ENCODE measurements around the gene CNTFR. TPM values are rescaled to one million over a fixed set of nuclear protein-coding genes. Genes with fewer than 3 reads are reported as not detected.

The CNTFR gene
- total RNA-seq, 1 donor from 2014 or later, result 23.2 TPM

DNA sequence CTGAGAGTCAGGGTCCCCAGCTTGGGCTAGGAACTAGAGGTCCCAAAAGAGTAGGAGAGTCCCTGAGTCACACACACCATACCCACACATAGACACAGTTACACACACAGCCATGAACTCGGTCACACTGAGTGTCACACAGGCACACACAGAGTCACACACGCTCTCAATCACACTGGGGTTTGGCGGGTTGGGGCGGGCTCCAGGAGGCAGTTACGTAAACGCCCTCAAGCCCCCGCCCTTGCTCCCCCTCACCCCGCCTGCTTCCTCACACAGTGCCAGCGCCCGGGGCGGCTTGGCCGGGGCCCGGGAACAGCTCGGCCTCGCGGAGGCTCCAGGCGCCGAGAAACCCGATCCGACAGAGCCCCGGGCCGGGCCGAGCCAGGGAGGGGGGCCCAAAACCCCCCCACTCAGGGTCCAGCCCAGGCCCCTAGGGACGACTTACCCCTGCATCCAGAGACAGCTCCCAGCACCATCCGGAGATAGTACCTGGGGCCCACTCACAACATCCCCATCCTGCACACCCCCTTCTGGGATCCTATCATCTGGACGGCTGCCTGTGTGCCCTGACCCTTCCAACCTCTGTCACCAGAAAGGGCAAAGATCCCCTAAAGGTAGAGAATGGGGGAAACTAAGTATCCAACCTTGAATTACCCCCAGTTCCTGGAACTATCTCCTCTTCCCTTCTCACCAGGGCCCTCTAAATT is 3.5 kb upstream of the CNTFR start:
- ATAC-seq (peak; percentile 77), DNase-seq (ENCODE audit: low spot score) (peak; percentile 86)
- intact Hi-C loops (cut with DNase I), result loop anchor here (5.0 kb wide), 2 partner anchors 46 to 91 kb away; no protein-coding TSS in a partner anchor

DNA sequence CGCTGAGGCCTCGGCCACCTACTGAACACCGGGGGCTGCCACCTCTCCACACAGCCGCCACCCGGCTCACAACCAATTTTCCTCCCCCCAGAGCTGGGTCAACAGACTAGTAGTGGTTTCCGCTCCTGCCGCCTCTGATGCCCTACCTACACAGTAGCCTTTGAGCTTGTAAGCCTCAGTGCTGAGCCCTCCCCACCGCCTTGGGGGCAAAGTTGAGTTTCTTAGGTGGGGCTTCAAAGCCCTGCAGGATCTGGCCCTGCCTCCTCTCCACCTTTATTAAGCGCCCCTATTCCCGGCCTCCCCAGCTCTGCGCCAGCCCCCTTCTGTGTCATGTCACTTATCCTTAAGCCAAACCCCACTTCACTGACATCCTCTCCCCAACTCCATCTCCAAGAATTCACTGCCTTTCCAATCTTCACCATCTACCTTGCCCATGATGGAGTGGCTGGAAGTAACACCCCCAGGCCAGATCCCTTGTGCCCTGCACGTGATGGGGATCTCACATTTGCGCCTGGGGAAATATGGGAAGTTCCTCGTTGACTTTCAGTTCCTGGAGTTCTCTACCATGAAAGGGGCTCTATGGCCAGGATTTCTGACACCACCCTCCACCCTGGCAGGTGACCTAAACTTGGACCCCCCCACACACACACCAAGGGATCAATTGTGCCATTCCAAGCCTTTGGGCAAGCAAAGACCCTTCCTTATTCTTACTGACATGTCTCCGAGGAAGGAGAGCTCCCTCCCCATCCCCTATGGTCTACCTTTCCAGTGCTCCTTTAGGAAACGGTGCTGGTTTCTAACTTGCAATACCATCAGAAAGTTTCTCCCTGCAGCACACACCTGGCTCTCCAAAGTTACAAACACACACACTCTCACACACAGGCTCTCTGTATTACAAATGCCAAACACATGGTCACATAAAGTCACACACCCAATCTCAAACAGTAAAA is 2.7 kb upstream of the CNTFR start:
- intact Hi-C loops (cut with DNase I), result loop anchor here (5.0 kb wide), 2 partner anchors 45 to 90 kb away; no protein-coding TSS in a partner anchor
- ATAC-seq (no peak), DNase-seq (ENCODE audit: low spot score) (no peak)

GRCh38 chr9:34591248-34591916 is 1.9 kb upstream of the CNTFR start:
- ATAC-seq (peak; percentile 88), DNase-seq (ENCODE audit: low spot score) (peak; percentile 95)
- intact Hi-C loops (cut with DNase I), result loop anchor here (5.0 kb wide), 2 partner anchors 44 to 89 kb away; no protein-coding TSS in a partner anchor

- intact Hi-C loops (cut with DNase I), result loop anchor here (5.0 kb wide), 2 partner anchors 43 to 88 kb away; no protein-coding TSS in a partner anchor
- ATAC-seq (peak; percentile 54), DNase-seq (ENCODE audit: low spot score) (no peak)
These were observed 1.1 kb upstream of the CNTFR start for GRCh38 chr9:34590381-34591247.

DNA sequence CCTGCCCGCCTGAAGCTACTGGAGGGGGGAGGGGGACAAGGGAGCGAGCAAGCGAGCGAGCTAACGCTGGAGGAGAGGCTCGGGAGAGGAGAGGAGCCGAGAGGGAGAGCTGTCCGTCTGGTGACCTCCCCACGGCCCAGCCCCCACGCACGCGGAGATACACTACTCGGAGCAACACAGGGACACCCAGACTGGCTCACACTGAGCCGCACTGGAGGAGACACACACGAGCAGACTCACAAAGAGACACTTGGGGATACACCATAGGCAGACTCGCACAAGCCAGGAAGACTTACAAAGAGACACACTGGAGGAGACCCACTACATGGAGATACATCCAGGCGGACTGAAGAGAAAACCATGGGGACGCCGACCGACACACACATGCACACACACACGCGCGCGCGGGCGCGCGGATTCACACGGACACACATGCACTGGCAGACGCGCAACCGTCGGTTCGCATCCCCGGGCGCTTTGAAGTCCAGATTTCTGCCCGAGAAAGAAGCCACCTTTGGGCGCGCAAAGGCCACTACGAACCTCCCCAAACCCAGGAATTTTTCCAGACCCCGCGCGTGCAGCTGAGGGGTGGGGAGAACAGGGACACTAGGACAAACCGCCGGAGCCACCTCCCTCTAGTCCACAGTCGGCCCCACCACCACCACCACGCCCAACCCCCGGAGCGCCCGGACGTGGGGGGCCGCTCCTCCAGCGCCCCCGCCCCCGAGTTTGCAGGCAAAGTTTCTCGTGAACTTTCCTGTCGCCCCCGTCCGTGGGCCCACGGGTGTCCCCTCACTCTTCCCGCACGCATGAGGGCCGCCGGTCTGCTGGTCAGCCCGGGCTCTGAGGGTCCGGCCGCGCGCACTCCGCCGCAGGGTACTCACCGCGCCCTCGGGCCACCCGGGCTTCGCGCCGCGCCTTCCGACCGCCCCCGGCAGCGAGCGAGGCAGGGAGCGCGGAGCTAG is 571 bp downstream of the CNTFR start:
- intact Hi-C loops (cut with DNase I), result loop anchor here (5.0 kb wide), 1 partner anchor 182 kb away; no protein-coding TSS in a partner anchor
- ATAC-seq (no peak), DNase-seq (ENCODE audit: low spot score) (no peak)

DNA sequence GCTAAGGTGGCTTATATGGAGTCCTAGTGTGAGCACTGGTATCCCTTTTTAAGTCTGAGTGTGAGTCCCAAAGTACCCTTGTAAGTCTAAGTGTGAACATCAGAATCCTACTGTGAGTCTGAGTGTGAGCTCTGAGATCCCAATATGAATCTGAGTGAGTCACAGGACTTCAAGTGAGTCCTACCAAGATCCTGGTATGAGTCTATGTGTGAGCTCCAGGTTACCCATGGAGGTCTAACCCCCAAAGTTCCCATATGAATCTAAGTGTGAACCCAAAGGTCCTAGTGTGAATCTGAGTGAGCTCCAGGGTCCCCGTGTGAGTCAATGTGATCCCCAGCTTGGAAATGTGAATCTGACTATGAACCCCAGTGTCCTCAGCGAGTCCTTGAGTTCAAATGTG is 2.3 kb downstream of the CNTFR start:
- no peak for ATAC-seq
- no peak for DNase-seq (ENCODE audit: low spot score)
- intact Hi-C loops (cut with DNase I), result loop anchor here (5.0 kb wide), 1 partner anchor 180 kb away; no protein-coding TSS in a partner anchor

DNA sequence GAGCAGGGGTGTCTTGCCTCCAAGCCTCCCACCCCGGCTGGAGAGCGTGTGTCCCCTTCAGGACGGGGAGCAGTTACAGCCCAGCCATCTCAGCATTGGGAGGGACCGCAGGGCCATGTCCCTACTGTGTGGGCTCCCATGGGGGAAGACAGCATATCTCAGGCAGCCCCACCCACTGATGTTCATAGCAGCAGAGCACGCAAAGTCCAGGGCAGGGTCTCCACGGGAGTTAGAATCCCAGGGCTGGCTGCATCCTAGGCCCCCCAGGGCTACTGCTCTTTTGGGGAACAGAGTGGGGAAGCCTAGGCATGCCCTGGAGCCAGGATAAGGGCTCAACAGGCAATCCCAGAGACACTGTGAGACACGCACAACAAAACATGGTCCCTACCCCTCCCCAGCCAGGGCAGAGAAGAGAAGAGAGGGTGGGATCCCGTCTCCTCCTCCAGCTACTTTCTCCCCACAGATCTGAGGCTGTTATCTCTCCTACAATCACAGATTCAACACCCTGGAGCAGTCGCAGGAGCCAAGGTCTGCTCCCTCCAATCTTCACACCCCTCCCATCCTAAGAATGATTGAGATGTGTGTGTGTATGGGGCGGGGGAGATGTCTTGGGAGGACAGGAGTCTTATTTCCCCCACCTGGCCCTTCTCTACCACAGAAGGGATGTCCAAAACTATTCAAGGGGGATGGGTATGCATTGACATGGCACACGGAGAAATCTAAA is 3.4 kb downstream of the CNTFR start:
- ATAC-seq (no peak), DNase-seq (ENCODE audit: low spot score) (no peak)
- intact Hi-C loops (cut with DNase I), result loop anchor here (5.0 kb wide), 1 partner anchor 179 kb away; no protein-coding TSS in a partner anchor

- intact Hi-C loops (cut with DNase I), result loop anchor here (5.0 kb wide), 1 partner anchor 178 kb away; no protein-coding TSS in a partner anchor
- DNase-seq (ENCODE audit: low spot score) (no peak), ATAC-seq (no peak)
These were observed 4.6 kb downstream of the CNTFR start for GRCh38 chr9:34584970-34585369.

- DNase-seq (ENCODE audit: low spot score) (no peak), ATAC-seq (no peak)
- intact Hi-C loops (cut with DNase I), result no loop called here
These were observed 6.7 kb downstream of the CNTFR start for GRCh38 chr9:34582787-34583186.

DNA sequence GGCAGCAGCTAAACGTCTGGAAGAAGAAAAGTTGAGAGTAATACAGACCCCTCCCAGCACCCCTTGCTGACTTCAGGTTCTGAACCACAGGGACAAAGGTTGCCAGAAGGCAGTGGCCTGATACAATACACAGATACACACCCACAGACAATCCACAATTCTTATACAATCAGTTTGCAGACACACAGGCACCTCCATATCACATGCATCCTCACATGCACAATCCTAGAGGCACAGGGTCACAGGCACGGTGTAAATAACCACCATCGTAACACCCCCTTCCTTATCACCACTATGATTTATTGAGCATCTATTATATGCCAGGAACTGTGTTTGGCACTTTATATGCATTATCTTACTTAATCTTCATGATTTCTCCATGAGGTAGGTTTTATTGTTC is 8.2 kb downstream of the CNTFR start:
- no peak for ATAC-seq
- intact Hi-C loops (cut with DNase I), result no loop called here
- no peak for DNase-seq (ENCODE audit: low spot score)

GRCh38 chr9:34580358-34580757 is 9.2 kb downstream of the CNTFR start:
- DNase-seq (ENCODE audit: low spot score), result no peak
- no peak for ATAC-seq
- intact Hi-C loops (cut with DNase I), result no loop called here

- DNase-seq (ENCODE audit: low spot score) (no peak), ATAC-seq (no peak)
- intact Hi-C loops (cut with DNase I), result no loop called here
These were observed 9.7 kb downstream of the CNTFR start for GRCh38 chr9:34579808-34580163.

GRCh38 chr9:34579104-34579807 is 10.3 kb downstream of the CNTFR start:
- ATAC-seq, result no peak
- intact Hi-C loops (cut with DNase I), result no loop called here
- DNase-seq (ENCODE audit: low spot score), result peak; percentile 60

GRCh38 chr9:34578241-34579103 is 11.1 kb downstream of the CNTFR start:
- ATAC-seq, result peak; percentile 51
- no peak for DNase-seq (ENCODE audit: low spot score)

More at GRCh38 chr9:34578241-34579103, 11.1 kb downstream of the CNTFR start:
- intact Hi-C loops (cut with DNase I), result no loop called here
